Vagina (tissue), 2 donors: ENCODE measurements around the gene NUBPL.

Experiments
- CTCF ChIP-seq, 3 experiments: fragments of 450-650 bp in 2 of 3; fragments of 200-600 bp in 1 of 3; sonication (generic) in 1 of 3; IDR thresholded peaks; one replicate each; pipeline ENCODE4 v1.5.1; 2017 to 2019; ENCODE audit warnings: antibody characterized with exemption in 3 of 3, mild to moderate bottlenecking in 2 of 3, moderate library complexity in 2 of 3
- POLR2A ChIP-seq, 2 donors: fragments of 450-650 bp; IDR thresholded peaks; one replicate each; pipeline ENCODE4 v1.6.1; 2017; ENCODE audit warnings: antibody characterized with exemption in 2 of 2, mild to moderate bottlenecking in 2 of 2, moderate library complexity in 2 of 2
- POLR2AphosphoS5 ChIP-seq, 2 donors: sonication (generic); formaldehyde crosslinking; IDR thresholded peaks; one replicate each; pipeline ENCODE4 v1.9.0; 2017; ENCODE audit warnings: antibody characterized with exemption in 2 of 2, mild to moderate bottlenecking in 2 of 2, low read depth in 1 of 2; ENCODE audit not compliant: insufficient read depth in 1 of 2

GRCh38 chr14:31746326-31746725 lies 185.1 kb downstream of the NUBPL start:
- no peak for TF ChIP-seq POLR2A (IDR thresholded peaks at IDR 0.05)
- TF ChIP-seq CTCF (IDR thresholded peaks at IDR 0.05): no peak
- no peak for TF ChIP-seq POLR2AphosphoS5 (IDR thresholded peaks at IDR 0.05; ENCODE audit: insufficient read depth in 1 of 2, low read depth in 1 of 2)
